Neural cell (in vitro differentiated cells): Measurements from ENCODE around the gene FHIT. TPM values are rescaled to one million over a fixed set of nuclear protein-coding genes. Genes with fewer than 3 reads are reported as not detected.

Experiments
- H2AFZ ChIP-seq: fragments of 200-600, 300-800 bp; sonication (generic), shearing (Covaris generic); 2 replicates; pipeline ENCODE4 v1.6.0; 2014; ENCODE audit warnings: low read depth, mild to moderate bottlenecking, antibody characterized with exemption, low read length, moderate library complexity
- H3F3A ChIP-seq: fragments of 200-600 bp; shearing (Covaris generic); 2 replicates; pipeline ENCODE4 v1.6.1; 2016; ENCODE audit warnings: mild to moderate bottlenecking, moderate library complexity, mixed read lengths, antibody characterized with exemption, low read length; ENCODE audit not compliant: insufficient read depth, poor library complexity, severe bottlenecking
- H3K27ac ChIP-seq: fragments of 200-600, 300-800 bp; sonication (generic), shearing (Covaris generic); 2 replicates; pipeline ENCODE4 v1.5.1; 2014; ENCODE audit warnings: mild to moderate bottlenecking, low read length, moderate library complexity
- H3K27me3 ChIP-seq: fragments of 300-800, 200-600 bp; sonication (generic), shearing (Covaris generic); 2 replicates; pipeline ENCODE4 v1.6.0; 2014; ENCODE audit warnings: mild to moderate bottlenecking, low read depth, low read length, moderate library complexity; ENCODE audit not compliant: insufficient read depth
- H3K36me3 ChIP-seq: fragments of 300-800, 200-600 bp; sonication (generic), shearing (Covaris generic); 2 replicates; pipeline ENCODE4 v1.5.1; 2014; ENCODE audit warnings: mild to moderate bottlenecking, antibody characterized with exemption, low read length, moderate library complexity; ENCODE audit not compliant: insufficient read depth
- H3K4me2 ChIP-seq: fragments of 300-800, 200-600 bp; sonication (generic), shearing (Covaris generic); 2 replicates; pipeline ENCODE4 v1.6.0; 2014; ENCODE audit warnings: mild to moderate bottlenecking, low read length
- H3K4me3 ChIP-seq: fragments of 300-800, 200-600 bp; sonication (generic), shearing (Covaris generic); 2 replicates; pipeline ENCODE4 v1.5.1; 2014; ENCODE audit warnings: mild to moderate bottlenecking, low read length, moderate library complexity
- H3K79me2 ChIP-seq: fragments of 200-600 bp; shearing (Covaris generic); replicated peaks from 2 replicates; pipeline ENCODE4 v1.6.0; 2014; ENCODE audit warnings: mild to moderate bottlenecking, low read length, moderate library complexity; ENCODE audit not compliant: insufficient read depth
- H3K9ac ChIP-seq: fragments of 300-800, 200-600 bp; sonication (generic), shearing (Covaris generic); 2 replicates; pipeline ENCODE4 v1.6.1; 2016; ENCODE audit warnings: mild to moderate bottlenecking, low read length, mixed read lengths
- H3K9me2 ChIP-seq: fragments of 200-600 bp; shearing (Covaris generic); 2 replicates; pipeline ENCODE4 v1.6.1; 2016; ENCODE audit warnings: mild to moderate bottlenecking, low read length, mixed read lengths; ENCODE audit not compliant: insufficient read depth
- H3K9me3 ChIP-seq: fragments of 200-600, 300-800 bp; sonication (generic), shearing (Covaris generic); 2 replicates; pipeline ENCODE4 v1.6.1; 2016; ENCODE audit warnings: mild to moderate bottlenecking, mixed run types, low read length, moderate library complexity, mixed read lengths
- H4K20me1 ChIP-seq: fragments of 200-600 bp; shearing (Covaris generic); 2 replicates; pipeline ENCODE4 v1.6.1; 2016; ENCODE audit warnings: mild to moderate bottlenecking, mixed run types; ENCODE audit not compliant: insufficient read depth
- CTCF ChIP-seq: fragments of 450-650 bp; IDR thresholded peaks from 2 replicates; pipeline ENCODE4 v1.5.1; 2014; ENCODE audit warnings: antibody characterized with exemption, mild to moderate bottlenecking, moderate library complexity; ENCODE audit not compliant: poor library complexity, severe bottlenecking
- EP300 ChIP-seq: fragments of 450-650 bp; conservative IDR thresholded peaks from 2 replicates; pipeline ENCODE4 v1.6.1; 2014; ENCODE audit warnings: antibody characterized with exemption, mild to moderate bottlenecking, moderate library complexity; ENCODE audit not compliant: poor library complexity, severe bottlenecking
- EZH2 ChIP-seq: fragments of 200-600, 300-800 bp; shearing (Covaris generic), sonication (generic); IDR thresholded peaks from 2 replicates; pipeline ENCODE4 v1.6.1; 2014; ENCODE audit warnings: antibody characterized with exemption, low read length, borderline replicate concordance, mild to moderate bottlenecking; ENCODE audit not compliant: insufficient read depth, poor library complexity, severe bottlenecking
- MXI1 ChIP-seq: fragments of 450-650 bp; conservative IDR thresholded peaks from 2 replicates; pipeline ENCODE4 v1.6.1; 2014; ENCODE audit warnings: antibody characterized with exemption, mild to moderate bottlenecking; ENCODE audit not compliant: poor library complexity, severe bottlenecking
- POLR2AphosphoS5 ChIP-seq: IDR thresholded peaks from 2 replicates; pipeline ENCODE4 v1.6.1; 2012
- RAD21 ChIP-seq: fragments of 450-650 bp; conservative IDR thresholded peaks from 2 replicates; pipeline ENCODE4 v1.6.1; 2014; ENCODE audit warnings: antibody characterized with exemption, mild to moderate bottlenecking, moderate library complexity
- REST ChIP-seq: IDR thresholded peaks from 2 replicates; pipeline ENCODE4 v1.6.1; 2012; ENCODE audit warnings: borderline replicate concordance
- SMC3 ChIP-seq: fragments of 450-650 bp; conservative IDR thresholded peaks from 2 replicates; pipeline ENCODE4 v1.6.1; 2014; ENCODE audit warnings: antibody characterized with exemption, mild to moderate bottlenecking, moderate library complexity; ENCODE audit not compliant: poor library complexity
- TAF1 ChIP-seq: IDR thresholded peaks from 2 replicates; pipeline ENCODE4 v1.6.1; 2012; ENCODE audit warnings: low read depth
- polyA plus RNA-seq: library from polyadenylated mRNA; depleted of rRNA; stranded (reverse); fragments of >200 nt; gene quantifications from 2 replicates; pipeline ENCODE4 v1.2.3, GENCODE V29; 2014

Gene FHIT
- polyA plus RNA-seq, 1 donor from 2014 or later, result not detected

GRCh38 chr3:59839283-59839682 lies 1412.0 kb downstream of the FHIT start:
- no peaks in the 10 kb centered on the region for H3K36me3 ChIP-seq
- H3K4me2 ChIP-seq, result no peak overlapping the region

GRCh38 chr3:59836531-59836930 lies 1414.7 kb downstream of the FHIT start:
- no peaks in the 10 kb centered on the region for H3K36me3 ChIP-seq
- H4K20me1 ChIP-seq, result no peaks in the 10 kb centered on the region
- no peak for TF ChIP-seq RAD21
- TF ChIP-seq POLR2AphosphoS5, result no peak
- TF ChIP-seq REST, result no peak
- TF ChIP-seq SMC3, result no peak
- no peak for TF ChIP-seq EP300
- no peak overlapping the region for H3K9ac ChIP-seq
- no peak overlapping the region for H2AFZ ChIP-seq
- no peak overlapping the region for H3K4me2 ChIP-seq
- no peak overlapping the region for H3K27ac ChIP-seq
- no peak overlapping the region for H3K4me3 ChIP-seq
- no peaks in the 10 kb centered on the region for H3K9me2 ChIP-seq
- no peaks in the 10 kb centered on the region for H3K79me2 ChIP-seq
- no peaks in the 10 kb centered on the region for H3K9me3 ChIP-seq
- H3K27me3 ChIP-seq, result no peaks in the 10 kb centered on the region
- no peaks in the 10 kb centered on the region for H3F3A ChIP-seq

More at GRCh38 chr3:59839283-59839682, 1412.0 kb downstream of the FHIT start:
- no peak overlapping the region for H3K9ac ChIP-seq
- H3K9me2 ChIP-seq, result no peaks in the 10 kb centered on the region
- no peaks in the 10 kb centered on the region for H3K79me2 ChIP-seq
- no peaks in the 10 kb centered on the region for H3K9me3 ChIP-seq
- no peaks in the 10 kb centered on the region for H3F3A ChIP-seq
- no peak overlapping the region for H3K27ac ChIP-seq
- no peaks in the 10 kb centered on the region for H4K20me1 ChIP-seq
- H3K4me3 ChIP-seq, result no peak overlapping the region
- H3K27me3 ChIP-seq, result no peaks in the 10 kb centered on the region
- TF ChIP-seq CTCF (no peak), MXI1 (no peak), EZH2 (no peak), POLR2AphosphoS5 (no peak), RAD21 (no peak), REST (no peak), SMC3 (no peak), TAF1 (no peak), EP300 (no peak)
- H2AFZ ChIP-seq, result no peak overlapping the region
